Measurements from ENCODE around the gene WDR27.
A peak's percentile ranks its signal among the peaks of the same experiment; 100 is the strongest.

WDR27 gene

GRCh38 chr6:169490246-169490641 lies 211.6 kb downstream of the WDR27 start:
- in situ Hi-C loops (cut with HindIII; ENCODE audit: low sequenced_read_pairs) = no loop called here
- no peak overlapping the region for H3K4me3 ChIP-seq (ENCODE audit: low read depth, low read length)
- no peak for DNase-seq (ENCODE audit: low read depth)
- no peak for TF ChIP-seq CTCF (IDR thresholded peaks at IDR 0.05; ENCODE audit: low read depth, low read length, missing control alignments)

- H3K4me3 ChIP-seq (ENCODE audit: low read depth, low read length) = no peak overlapping the region
- in situ Hi-C loops (cut with HindIII; ENCODE audit: low sequenced_read_pairs) = no loop called here
- no peak for DNase-seq (ENCODE audit: low read depth)
- no peak for TF ChIP-seq CTCF (IDR thresholded peaks at IDR 0.05; ENCODE audit: low read depth, low read length, missing control alignments)
Observed at GRCh38 chr6:169489563-169490245, 212.1 kb downstream of the WDR27 start.

- in situ Hi-C loops (cut with HindIII; ENCODE audit: low sequenced_read_pairs) = no loop called here
- no peak for DNase-seq (ENCODE audit: low read depth)
- TF ChIP-seq CTCF (IDR thresholded peaks at IDR 0.05; ENCODE audit: low read depth, low read length, missing control alignments) = peak; percentile 14
- no peak overlapping the region for H3K4me3 ChIP-seq (ENCODE audit: low read depth, low read length)
Observed at GRCh38 chr6:169487579-169488436, 214.0 kb downstream of the WDR27 start.

GRCh38 chr6:169479783-169480495 lies 221.9 kb downstream of the WDR27 start:
- H3K4me3 ChIP-seq (ENCODE audit: low read depth, low read length) = no peak overlapping the region
- TF ChIP-seq CTCF (IDR thresholded peaks at IDR 0.05; ENCODE audit: low read depth, low read length, missing control alignments) = no peak
- in situ Hi-C loops (cut with HindIII; ENCODE audit: low sequenced_read_pairs) = no loop called here
- DNase-seq (ENCODE audit: low read depth) = no peak

- in situ Hi-C loops (cut with HindIII; ENCODE audit: low sequenced_read_pairs) = no loop called here
- no peak for TF ChIP-seq CTCF (IDR thresholded peaks at IDR 0.05; ENCODE audit: low read depth, low read length, missing control alignments)
- H3K4me3 ChIP-seq (ENCODE audit: low read depth, low read length) = no peak overlapping the region
- DNase-seq (ENCODE audit: low read depth) = no peak
Observed at GRCh38 chr6:169474362-169474761, 227.5 kb downstream of the WDR27 start.

GRCh38 chr6:169473663-169474062 lies 228.2 kb downstream of the WDR27 start:
- in situ Hi-C loops (cut with HindIII; ENCODE audit: low sequenced_read_pairs) = no loop called here
- no peak for TF ChIP-seq CTCF (IDR thresholded peaks at IDR 0.05; ENCODE audit: low read depth, low read length, missing control alignments)
- no peak overlapping the region for H3K4me3 ChIP-seq (ENCODE audit: low read depth, low read length)
- no peak for DNase-seq (ENCODE audit: low read depth)
